HG03108 (cell line): ENCODE data around the gene ABCA6.
"Not testable (repeated sequence)": the region's sequence is repeated elsewhere in the genome, so short reads cannot be mapped to it uniquely, and the experiment has no call there.

Source experiments
- ATAC-seq: cut with Tn5 transposase; IDR thresholded peaks from one replicate; pipeline ENCODE4 v1.9.1; 2021; ENCODE audit warnings: moderate library complexity; ENCODE audit not compliant: unreplicated experiment

ABCA6 gene

GRCh38 chr17:69141431-69142174, at the start of gene ABCA6:
TSS of gene ABCA6 (minus strand) at chr17:69141895. CDS start at chr17:69140703, 1,192 bp downstream.
- no peak for ATAC-seq

GRCh38 chr17:69188796-69189195, 47.1 kb upstream of the ABCA6 start:
- no peak for ATAC-seq

GRCh38 chr17:69188064-69188463, 46.4 kb upstream of the ABCA6 start:
- ATAC-seq = no peak

GRCh38 chr17:69187294-69187693, 45.6 kb upstream of the ABCA6 start:
- no peak for ATAC-seq

- ATAC-seq = no peak
Observed at GRCh38 chr17:69179227-69179952, 37.7 kb upstream of the ABCA6 start.

- no peak for ATAC-seq
Observed at GRCh38 chr17:69176457-69176795, 34.7 kb upstream of the ABCA6 start.

- ATAC-seq = no peak
Observed at GRCh38 chr17:69175625-69176456, 34.1 kb upstream of the ABCA6 start.

- ATAC-seq = no peak
Observed at GRCh38 chr17:69175262-69175624, 33.5 kb upstream of the ABCA6 start.

GRCh38 chr17:69173118-69173517, 31.4 kb upstream of the ABCA6 start:
- no peak for ATAC-seq

- no peak for ATAC-seq
Observed at GRCh38 chr17:69170377-69170776, 28.7 kb upstream of the ABCA6 start.

GRCh38 chr17:69168642-69169041, 26.9 kb upstream of the ABCA6 start:
- ATAC-seq = not testable (repeated sequence)

GRCh38 chr17:69166957-69167356, 25.3 kb upstream of the ABCA6 start:
- ATAC-seq = no peak

- ATAC-seq = no peak
Observed at GRCh38 chr17:69164206-69164605, 22.5 kb upstream of the ABCA6 start.

- no peak for ATAC-seq
Observed at GRCh38 chr17:69159418-69159817, 17.7 kb upstream of the ABCA6 start.

GRCh38 chr17:69154267-69154666, 12.6 kb upstream of the ABCA6 start:
- no peak for ATAC-seq

GRCh38 chr17:69150333-69150732, 8.6 kb upstream of the ABCA6 start:
- ATAC-seq = no peak

- no peak for ATAC-seq
Observed at GRCh38 chr17:69147460-69147859, 5.8 kb upstream of the ABCA6 start.

- ATAC-seq = no peak
Observed at GRCh38 chr17:69144331-69145255, 2.9 kb upstream of the ABCA6 start.

GRCh38 chr17:69143683-69144231, 2.1 kb upstream of the ABCA6 start:
- no peak for ATAC-seq

GRCh38 chr17:69143151-69143550, 1.5 kb upstream of the ABCA6 start:
- ATAC-seq = no peak
